Muscle layer of duodenum (tissue), 2 donors: ENCODE data around the gene NRSN1.

Experiments used
- H3K27ac ChIP-seq: one replicate; pipeline ENCODE4 v1.7.0; 2013; ENCODE audit warnings: mild to moderate bottlenecking, low read length
- H3K27me3 ChIP-seq: one replicate; pipeline ENCODE4 v1.7.0; 2013; ENCODE audit warnings: low read depth, mild to moderate bottlenecking, control low read depth, low read length
- H3K36me3 ChIP-seq, 2 donors: one replicate each; pipeline ENCODE4 v1.7.0; 2013; ENCODE audit warnings: low read length in 2 of 2, control low read depth in 1 of 2, mild to moderate bottlenecking in 1 of 2; ENCODE audit not compliant: insufficient read depth in 2 of 2, control insufficient read depth in 1 of 2
- H3K4me1 ChIP-seq, 2 donors: one replicate each; pipeline ENCODE4 v1.7.0; 2013; ENCODE audit warnings: low read length in 2 of 2, mild to moderate bottlenecking in 2 of 2, control low read depth in 1 of 2, moderate library complexity in 1 of 2; ENCODE audit not compliant: insufficient read depth in 2 of 2, control insufficient read depth in 1 of 2
- H3K4me3 ChIP-seq, 2 donors: one replicate each; pipeline ENCODE4 v1.7.0; 2013; ENCODE audit warnings: low read length in 2 of 2, low read depth in 1 of 2, mild to moderate bottlenecking in 1 of 2
- H3K9me3 ChIP-seq, 2 donors: one replicate each; pipeline ENCODE4 v1.7.0; 2013; ENCODE audit warnings: low read length in 2 of 2, control low read depth in 1 of 2, mild to moderate bottlenecking in 1 of 2; ENCODE audit not compliant: control insufficient read depth in 1 of 2
- donor health status: healthy.

NRSN1 gene

DNA sequence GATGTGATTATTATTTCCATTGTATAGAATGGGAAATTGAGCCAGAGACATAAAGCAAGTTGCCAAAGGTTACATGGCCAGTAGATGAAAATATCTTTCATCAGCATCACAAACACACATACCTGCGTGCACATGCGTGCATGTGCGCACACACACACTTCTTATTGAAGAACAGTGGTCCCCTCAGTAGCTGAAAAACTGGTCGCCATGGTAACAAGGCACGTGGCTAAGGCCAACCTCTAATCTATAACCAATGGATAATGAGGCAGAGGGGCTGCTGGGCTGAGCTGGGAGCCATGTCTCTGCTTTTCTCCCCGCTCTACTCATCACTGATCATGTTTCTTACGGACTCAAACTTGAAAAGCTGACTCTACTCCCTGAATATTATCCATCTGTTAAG is 60.3 kb downstream of the NRSN1 start:
- H3K27me3 ChIP-seq: no peaks in the 10 kb centered on the region
- H3K36me3 ChIP-seq: no peaks in the 10 kb centered on the region
- no peaks in the 10 kb centered on the region for H3K9me3 ChIP-seq
- H3K4me3 ChIP-seq: no peak overlapping the region
- H3K4me1 ChIP-seq: no peaks in the 10 kb centered on the region
- no peak overlapping the region for H3K27ac ChIP-seq

GRCh38 chr6:24187965-24188577 is 62.1 kb downstream of the NRSN1 start:
- H3K27me3 ChIP-seq: no peaks in the 10 kb centered on the region
- no peaks in the 10 kb centered on the region for H3K4me1 ChIP-seq
- no peaks in the 10 kb centered on the region for H3K36me3 ChIP-seq
- no peak overlapping the region for H3K4me3 ChIP-seq
- no peak overlapping the region for H3K27ac ChIP-seq
- H3K9me3 ChIP-seq: no peaks in the 10 kb centered on the region

DNA sequence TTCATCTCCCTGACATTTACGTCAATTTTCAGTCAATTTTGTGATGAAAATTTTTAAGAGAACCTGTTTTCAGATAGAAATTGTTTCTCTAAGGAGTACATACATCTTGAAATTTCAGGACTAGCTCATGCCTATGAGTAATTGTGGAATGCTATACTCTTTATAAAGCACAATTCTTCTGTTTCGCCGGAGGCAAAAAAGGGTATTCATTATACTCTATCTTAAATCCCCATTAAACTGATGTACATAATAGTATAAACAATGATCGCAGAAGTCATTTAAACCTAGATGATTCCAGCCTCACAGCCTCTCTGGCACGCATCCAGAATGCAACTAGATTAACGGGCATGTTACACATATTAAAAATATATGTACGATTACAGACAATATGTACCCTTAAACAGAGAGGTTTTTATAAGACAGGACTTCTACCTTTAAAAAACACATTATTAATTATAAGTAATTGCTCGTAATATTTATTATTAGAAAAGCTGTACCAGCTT is 62.6 kb downstream of the NRSN1 start:
- H3K9me3 ChIP-seq: no peaks in the 10 kb centered on the region
- no peak overlapping the region for H3K4me3 ChIP-seq
- H3K4me1 ChIP-seq: no peaks in the 10 kb centered on the region
- no peaks in the 10 kb centered on the region for H3K27me3 ChIP-seq
- no peaks in the 10 kb centered on the region for H3K36me3 ChIP-seq
- no peak overlapping the region for H3K27ac ChIP-seq

DNA sequence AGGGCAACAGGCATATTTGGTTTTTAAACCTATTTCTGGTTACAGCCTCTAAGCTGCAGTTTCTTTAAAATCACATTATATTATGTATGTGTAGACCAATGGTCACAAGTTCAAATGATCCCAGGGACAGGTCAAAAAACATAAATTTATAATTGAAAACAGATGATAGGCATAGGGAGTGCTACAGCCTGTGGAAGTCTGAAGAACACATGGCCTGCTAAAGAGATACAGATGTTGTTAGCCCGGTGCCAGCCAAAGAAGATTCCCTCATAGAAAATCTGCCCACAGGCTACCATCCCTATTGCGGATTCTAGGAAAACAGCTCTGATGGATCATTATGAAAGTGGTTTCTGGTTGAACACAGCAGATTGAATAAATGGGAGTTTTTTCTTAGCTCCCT is 65.3 kb downstream of the NRSN1 start:
- Histone ChIP-seq H3K27ac (no peak overlapping the region), H3K4me1 (no peaks in the 10 kb centered on the region), H3K4me3 (no peak overlapping the region), H3K27me3 (no peaks in the 10 kb centered on the region), H3K36me3 (no peaks in the 10 kb centered on the region), H3K9me3 (no peaks in the 10 kb centered on the region)

GRCh38 chr6:24193364-24193763 is 67.3 kb downstream of the NRSN1 start:
- H3K27ac ChIP-seq: no peak overlapping the region
- no peaks in the 10 kb centered on the region for H3K36me3 ChIP-seq
- no peaks in the 10 kb centered on the region for H3K27me3 ChIP-seq
- no peaks in the 10 kb centered on the region for H3K9me3 ChIP-seq
- H3K4me3 ChIP-seq: no peak overlapping the region
- no peaks in the 10 kb centered on the region for H3K4me1 ChIP-seq

DNA sequence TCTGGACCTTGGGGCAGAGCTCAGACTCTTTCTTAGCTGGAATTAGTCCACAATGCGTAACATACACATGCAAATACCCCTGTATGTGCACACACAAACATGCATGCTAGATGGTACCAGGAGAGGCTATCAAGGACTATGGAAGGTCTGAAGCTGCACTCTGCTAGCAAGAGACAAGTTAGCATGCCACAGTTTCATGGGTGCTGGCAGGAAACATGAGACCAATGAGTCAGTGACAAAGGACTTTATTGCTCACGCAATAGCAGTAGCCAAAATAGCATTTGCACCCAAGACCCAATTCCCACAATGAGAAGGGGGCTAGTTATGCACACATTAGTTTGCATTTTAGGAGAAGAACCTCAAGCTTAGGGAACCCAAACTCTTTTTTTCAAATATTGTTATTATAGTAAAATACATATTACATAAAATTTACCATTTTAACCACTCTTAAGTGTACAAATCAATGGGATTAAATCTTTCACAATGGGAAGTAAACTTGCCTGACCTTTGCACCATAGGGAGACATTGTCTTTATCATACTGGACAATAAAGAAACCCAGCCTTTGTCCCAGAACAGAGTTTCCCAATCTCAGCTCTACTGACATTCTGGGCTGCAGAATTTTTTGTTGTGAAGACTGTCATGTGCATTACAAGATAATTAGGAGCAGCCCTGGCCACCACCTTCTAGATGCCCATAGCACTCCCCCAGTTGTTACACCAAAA is 69.1 kb downstream of the NRSN1 start:
- Histone ChIP-seq H3K36me3 (no peaks in the 10 kb centered on the region), H3K4me1 (no peaks in the 10 kb centered on the region), H3K27me3 (no peaks in the 10 kb centered on the region), H3K27ac (no peak overlapping the region), H3K4me3 (no peak overlapping the region), H3K9me3 (no peaks in the 10 kb centered on the region)

DNA sequence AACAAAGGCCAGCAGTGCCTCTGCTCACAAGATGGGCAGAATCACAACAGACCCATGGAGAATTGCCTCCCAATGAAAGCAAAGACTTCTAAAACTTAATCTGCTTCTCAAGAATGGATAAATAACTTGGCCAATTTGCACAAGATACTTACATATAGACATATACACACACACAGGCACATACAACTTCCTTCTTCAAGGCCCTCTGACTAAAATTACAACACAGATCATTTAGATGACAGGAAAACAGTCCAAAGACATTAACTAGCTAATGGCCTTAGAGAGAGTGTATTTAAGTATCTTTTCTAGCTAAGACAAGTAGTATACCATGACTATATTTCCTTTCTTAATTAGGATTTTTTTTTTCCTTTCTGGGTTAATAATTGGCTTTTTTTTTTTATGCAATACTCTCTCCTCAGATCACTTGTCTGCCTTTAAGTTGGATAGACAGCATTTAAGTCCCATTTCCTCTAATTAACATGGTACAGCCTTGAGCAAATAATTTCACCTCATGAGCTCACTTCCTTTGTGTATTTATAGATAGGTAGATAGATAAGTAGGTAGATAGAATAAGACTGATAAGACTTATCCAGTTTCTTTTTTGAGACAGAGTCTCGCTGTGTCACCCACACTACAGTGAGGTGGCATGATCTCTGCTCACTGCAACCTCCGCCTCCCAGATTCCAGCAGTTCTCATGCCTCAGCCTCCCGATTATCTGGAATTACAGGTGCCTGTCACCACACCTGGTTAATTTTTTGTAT is 70.0 kb downstream of the NRSN1 start:
- no peaks in the 10 kb centered on the region for H3K9me3 ChIP-seq

More for the DNA sequence above, 70.0 kb downstream of the NRSN1 start:
- Histone ChIP-seq H3K27ac (no peak overlapping the region), H3K27me3 (no peaks in the 10 kb centered on the region), H3K4me3 (no peak overlapping the region), H3K4me1 (no peaks in the 10 kb centered on the region), H3K36me3 (no peaks in the 10 kb centered on the region)
